Fibroblast of lung (primary cell): ENCODE results near the gene ARRDC1. TPM values are rescaled to one million over a fixed set of nuclear protein-coding genes. Genes with fewer than 3 reads are reported as not detected.

Experiments
- DNase-seq, 2 donors: peaks; one replicate each; pipeline versions ENCODE4 v3.0.0 to v3.0.0-alpha.2; 2010; ENCODE audit warnings: low read depth in 2 of 2
- H2AFZ ChIP-seq: 2 replicates; pipeline ENCODE4 v1.5.1; 2012; ENCODE audit warnings: low read length, control low read depth, inconsistent platforms
- H3K27ac ChIP-seq: 2 replicates; pipeline ENCODE4 v1.5.1; 2011; ENCODE audit warnings: low read length, control low read depth; ENCODE audit not compliant: insufficient read depth
- H3K27me3 ChIP-seq: 2 replicates; pipeline ENCODE4 v1.5.1; 2011; ENCODE audit warnings: mild to moderate bottlenecking, low read length; ENCODE audit not compliant: control insufficient read depth, insufficient read depth
- H3K36me3 ChIP-seq: 2 replicates; pipeline ENCODE4 v1.5.1; 2011; ENCODE audit warnings: low read length; ENCODE audit not compliant: control insufficient read depth, insufficient read depth
- H3K4me1 ChIP-seq: 2 replicates; pipeline ENCODE4 v1.5.1; 2011; ENCODE audit warnings: low read length; ENCODE audit not compliant: control insufficient read depth, insufficient read depth; ENCODE audit errors: extremely low read depth
- H3K4me2 ChIP-seq: 2 replicates; pipeline ENCODE4 v1.5.1; 2011; ENCODE audit warnings: low read length, control low read depth; ENCODE audit not compliant: insufficient read depth; ENCODE audit errors: extremely low read depth
- H3K4me3 ChIP-seq, 4 experiments: fragments of 200-600 bp in 1 of 4; sonication (generic) in 1 of 4; replicated peaks in 1 of 4; 2 replicates each; pipeline ENCODE4 v1.5.1; 2011 to 2016; ENCODE audit warnings: low read length in 4 of 4, low read depth in 3 of 4, mild to moderate bottlenecking in 3 of 4, control low read depth in 2 of 4, inconsistent platforms in 1 of 4, mixed read lengths in 1 of 4; ENCODE audit not compliant: insufficient read depth in 1 of 4; ENCODE audit errors: control extremely low read depth in 1 of 4
- H3K79me2 ChIP-seq: 2 replicates; pipeline ENCODE4 v1.5.1; 2012; ENCODE audit warnings: mild to moderate bottlenecking, low read length, inconsistent platforms; ENCODE audit not compliant: control insufficient read depth, insufficient read depth
- H3K9ac ChIP-seq: 2 replicates; pipeline ENCODE4 v1.5.1; 2011; ENCODE audit warnings: mild to moderate bottlenecking, low read length, control low read depth; ENCODE audit not compliant: insufficient read depth
- H3K9me3 ChIP-seq: 2 replicates; pipeline ENCODE4 v1.5.1; 2012; ENCODE audit warnings: low read depth, low read length; ENCODE audit not compliant: control insufficient read depth, insufficient read depth
- H4K20me1 ChIP-seq: 2 replicates; pipeline ENCODE4 v1.5.1; 2011; ENCODE audit warnings: low read length; ENCODE audit not compliant: control insufficient read depth, insufficient read depth; ENCODE audit errors: extremely low read depth
- EZH2 ChIP-seq: IDR thresholded peaks from 2 replicates; pipeline ENCODE4 v1.5.1; 2012; ENCODE audit warnings: low read length, control low read depth, mild to moderate bottlenecking; ENCODE audit errors: missing control alignments
- polyA plus RNA-seq, 2 donors: library from polyadenylated mRNA; depleted of rRNA in 1 of 2; stranded (reverse) in 1 of 2; unstranded in 1 of 2; fragments of >200 nt; gene quantifications; 2 replicates each; pipeline ENCODE4 v1.2.1, GENCODE V29; 2011 to 2012; ENCODE audit warnings: missing spikeins in 1 of 2
- total RNA-seq: library from RNA; depleted of rRNA; stranded (reverse); fragments of >200 nt; gene quantifications from 2 replicates; pipeline ENCODE4 v1.2.1, GENCODE V29; 2014
- TF ChIP-seq, protein P1 (sequence below), 2 donors: IDR thresholded peaks in 1 of 2; conservative IDR thresholded peaks in 1 of 2; 1 replicate in 1 of 2; 2 replicates in 1 of 2; pipeline ENCODE4 v1.5.1; 2011 to 2012; ENCODE audit warnings: low read length in 2 of 2, control low read depth in 1 of 2, inconsistent platforms in 1 of 2, low read depth in 1 of 2, mild to moderate bottlenecking in 1 of 2

ARRDC1 gene
- total and polyA plus RNA-seq, 2 donors (not counting 1 experiment from before 2014, with no cell fraction given): 8.3 to 17.2 TPM

DNA sequence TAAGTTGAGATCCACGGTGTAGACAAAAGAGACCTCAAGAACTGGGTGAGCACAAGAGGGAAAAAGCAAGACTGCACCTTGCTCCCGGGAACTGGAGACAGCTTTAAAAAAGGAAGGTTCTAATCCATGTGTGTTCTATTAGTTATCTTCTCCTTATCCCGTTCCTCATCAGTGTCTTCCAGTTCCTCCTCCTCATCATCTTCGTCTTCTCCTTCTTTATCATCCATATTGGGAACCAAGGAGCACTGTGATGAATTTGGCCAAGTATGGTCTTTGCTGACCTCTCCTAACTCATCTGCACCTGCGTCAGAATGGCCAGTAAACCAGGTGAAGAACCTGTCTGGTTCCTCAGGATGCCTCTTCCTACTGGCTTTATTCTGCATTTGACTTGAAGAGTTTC is 35.4 kb downstream of the ARRDC1 start:
- no peak overlapping the region for H2AFZ ChIP-seq
- H3K36me3 ChIP-seq: no peaks in the 10 kb centered on the region
- DNase-seq: no peak
- no peak for TF ChIP-seq EZH2
- TF ChIP-seq, protein P1, sequence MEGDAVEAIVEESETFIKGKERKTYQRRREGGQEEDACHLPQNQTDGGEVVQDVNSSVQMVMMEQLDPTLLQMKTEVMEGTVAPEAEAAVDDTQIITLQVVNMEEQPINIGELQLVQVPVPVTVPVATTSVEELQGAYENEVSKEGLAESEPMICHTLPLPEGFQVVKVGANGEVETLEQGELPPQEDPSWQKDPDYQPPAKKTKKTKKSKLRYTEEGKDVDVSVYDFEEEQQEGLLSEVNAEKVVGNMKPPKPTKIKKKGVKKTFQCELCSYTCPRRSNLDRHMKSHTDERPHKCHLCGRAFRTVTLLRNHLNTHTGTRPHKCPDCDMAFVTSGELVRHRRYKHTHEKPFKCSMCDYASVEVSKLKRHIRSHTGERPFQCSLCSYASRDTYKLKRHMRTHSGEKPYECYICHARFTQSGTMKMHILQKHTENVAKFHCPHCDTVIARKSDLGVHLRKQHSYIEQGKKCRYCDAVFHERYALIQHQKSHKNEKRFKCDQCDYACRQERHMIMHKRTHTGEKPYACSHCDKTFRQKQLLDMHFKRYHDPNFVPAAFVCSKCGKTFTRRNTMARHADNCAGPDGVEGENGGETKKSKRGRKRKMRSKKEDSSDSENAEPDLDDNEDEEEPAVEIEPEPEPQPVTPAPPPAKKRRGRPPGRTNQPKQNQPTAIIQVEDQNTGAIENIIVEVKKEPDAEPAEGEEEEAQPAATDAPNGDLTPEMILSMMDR (conservative IDR thresholded peaks at IDR 0.05 in 1 of 2, IDR thresholded peaks at IDR 0.05 in 1 of 2; ENCODE audit: low read depth in 1 of 2, low read length in 2 of 2): no peak
- no peak overlapping the region for H3K9ac ChIP-seq
- no peaks in the 10 kb centered on the region for H3K9me3 ChIP-seq
- peaks cover 71% of the 10 kb centered on the region for H3K79me2 ChIP-seq
- H3K4me2 ChIP-seq: no peak overlapping the region
- no peaks in the 10 kb centered on the region for H4K20me1 ChIP-seq
- no peak overlapping the region for H3K4me3 ChIP-seq
- H3K27ac ChIP-seq: no peak overlapping the region
- no peaks in the 10 kb centered on the region for H3K27me3 ChIP-seq
- H3K4me1 ChIP-seq: no peaks in the 10 kb centered on the region

DNA sequence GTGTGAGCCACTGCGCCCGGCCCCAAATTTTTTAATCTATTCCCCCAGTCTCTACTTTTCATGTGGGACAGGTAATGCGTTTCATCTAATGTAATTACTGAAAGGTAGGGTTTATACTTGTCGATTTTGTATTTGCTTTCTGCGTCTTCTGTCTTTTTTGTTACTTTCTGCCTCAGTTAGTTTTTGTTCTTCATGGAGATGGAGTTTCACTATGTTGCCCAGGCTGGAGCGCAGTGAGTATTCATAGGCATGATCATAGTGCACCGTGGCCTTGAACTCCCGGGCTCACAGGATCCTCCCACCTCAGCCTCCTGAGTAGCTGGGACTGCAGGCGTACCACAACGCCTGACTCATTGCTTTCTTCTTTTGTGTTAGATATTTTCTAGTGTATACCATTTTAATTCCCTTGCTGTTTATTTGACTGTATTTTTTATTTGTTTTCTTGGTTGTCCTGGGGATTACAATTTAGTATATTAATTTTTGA is 36.7 kb downstream of the ARRDC1 start:
- Histone ChIP-seq H4K20me1 (no peaks in the 10 kb centered on the region), H3K4me2 (no peak overlapping the region), H3K27ac (no peak overlapping the region), H3K4me3 (no peak overlapping the region), H3K9ac (no peak overlapping the region), H3K79me2 (peaks cover 77% of the 10 kb centered on the region), H3K36me3 (no peaks in the 10 kb centered on the region), H3K4me1 (no peaks in the 10 kb centered on the region), H3K27me3 (no peaks in the 10 kb centered on the region), H3K9me3 (no peaks in the 10 kb centered on the region), H2AFZ (no peak overlapping the region)
- no peak for DNase-seq
- no peak for TF ChIP-seq EZH2
- TF ChIP-seq, protein P1 (conservative IDR thresholded peaks at IDR 0.05 in 1 of 2, IDR thresholded peaks at IDR 0.05 in 1 of 2; ENCODE audit: low read depth in 1 of 2, low read length in 2 of 2): no peak

DNA sequence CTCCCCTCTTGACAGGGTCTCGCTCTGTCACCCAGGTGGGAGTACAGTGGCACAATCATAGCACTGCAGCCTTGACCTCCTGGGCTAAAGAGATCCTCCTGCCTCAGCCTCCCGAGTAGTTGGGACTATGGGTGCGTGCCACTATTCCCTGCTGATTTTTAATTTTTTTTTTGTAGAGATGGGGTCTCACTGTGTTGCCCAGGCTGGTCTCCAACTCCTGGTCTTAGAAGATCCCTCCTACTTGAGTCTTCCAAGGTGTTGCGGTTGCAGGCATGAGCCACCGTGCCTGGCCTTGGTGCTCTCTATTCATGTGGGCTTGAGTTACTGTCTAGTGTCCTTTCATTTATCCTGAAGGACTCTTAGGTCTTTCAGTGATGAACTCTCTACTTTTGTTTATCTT is 37.4 kb downstream of the ARRDC1 start:
- no peaks in the 10 kb centered on the region for H3K9me3 ChIP-seq
- DNase-seq: no peak
- H3K27ac ChIP-seq: no peak overlapping the region
- H3K4me3 ChIP-seq: no peak overlapping the region
- H3K4me2 ChIP-seq: no peak overlapping the region
- H3K79me2 ChIP-seq: peaks cover 76% of the 10 kb centered on the region
- H3K9ac ChIP-seq: no peak overlapping the region
- H3K36me3 ChIP-seq: no peaks in the 10 kb centered on the region
- no peak overlapping the region for H2AFZ ChIP-seq
- no peaks in the 10 kb centered on the region for H4K20me1 ChIP-seq
- H3K4me1 ChIP-seq: no peaks in the 10 kb centered on the region
- H3K27me3 ChIP-seq: no peaks in the 10 kb centered on the region
- TF ChIP-seq EZH2: no peak
- TF ChIP-seq, protein P1 (conservative IDR thresholded peaks at IDR 0.05 in 1 of 2, IDR thresholded peaks at IDR 0.05 in 1 of 2; ENCODE audit: low read depth in 1 of 2, low read length in 2 of 2): no peak
